ENCODE measurements around the gene C12orf76. TPM values are rescaled to one million over a fixed set of nuclear protein-coding genes. Genes with fewer than 3 reads are reported as not detected.
A peak's percentile ranks its signal among the peaks of the same experiment; 100 is the strongest.

Gene C12orf76
- total and polyA plus RNA-seq, 9 of the 15 experiments (the other 6 are each of a cell fraction or from before 2014, with no cell fraction given): 6.3 to 38.6 (median 12.3) TPM

GRCh38 chr12:110093631-110094311, 45.4 kb upstream of the C12orf76 start (continued):
- TF ChIP-seq ZNF609 (CRISPR knock-in tag; IDR thresholded peaks at IDR 0.05; ENCODE audit: borderline replicate concordance) (peak; percentile 77; the same call in 1 of the 2 replicates), ZNF740 (CRISPR knock-in tag; IDR thresholded peaks at IDR 0.05) (0 out of 2 replicates have a peak, but pooled peaks have one; percentile 66), ZNF740 (tag; IDR thresholded peaks at IDR 0.05) (no peak), GABPA (tag; conservative IDR thresholded peaks at IDR 0.05; ENCODE audit: low read depth) (no peak), RBM34 (IDR thresholded peaks at IDR 0.05; ENCODE audit: borderline replicate concordance, insufficient read depth, low read length) (no peak), ZBTB9 (CRISPR knock-in tag; IDR thresholded peaks at IDR 0.05) (0 out of 2 replicates have a peak, but pooled peaks have one; percentile 37), FOXA3 (CRISPR knock-in tag; conservative IDR thresholded peaks at IDR 0.05 in 1 of 2, IDR thresholded peaks at IDR 0.05 in 1 of 2) (peak; percentile 67 to 74; a peak in 3 of 4 replicates), MBD2 (IDR thresholded peaks at IDR 0.05; ENCODE audit: borderline replicate concordance, low read depth) (peak; percentile 63; the same call in 1 of the 2 replicates), HEY1 (CRISPR knock-in tag; IDR thresholded peaks at IDR 0.05; ENCODE audit: borderline replicate concordance) (no peak), NUFIP1 (IDR thresholded peaks at IDR 0.05; ENCODE audit: partially characterized antibody) (no peak), MCM3 (IDR thresholded peaks at IDR 0.05) (no peak), ZNF444 (CRISPR knock-in tag; IDR thresholded peaks at IDR 0.05) (peak; percentile 34; the same call in 1 of the 2 replicates), KLF10 (CRISPR knock-in tag; IDR thresholded peaks at IDR 0.05) (no peak), BCOR (IDR thresholded peaks at IDR 0.05) (peak; percentile 71), ATF7 (IDR thresholded peaks at IDR 0.05) (no peak), ZNF311 (CRISPR knock-in tag; IDR thresholded peaks at IDR 0.05) (0 out of 2 replicates have a peak, but pooled peaks have one; percentile 33)
- TF ChIP-seq, protein P1, sequence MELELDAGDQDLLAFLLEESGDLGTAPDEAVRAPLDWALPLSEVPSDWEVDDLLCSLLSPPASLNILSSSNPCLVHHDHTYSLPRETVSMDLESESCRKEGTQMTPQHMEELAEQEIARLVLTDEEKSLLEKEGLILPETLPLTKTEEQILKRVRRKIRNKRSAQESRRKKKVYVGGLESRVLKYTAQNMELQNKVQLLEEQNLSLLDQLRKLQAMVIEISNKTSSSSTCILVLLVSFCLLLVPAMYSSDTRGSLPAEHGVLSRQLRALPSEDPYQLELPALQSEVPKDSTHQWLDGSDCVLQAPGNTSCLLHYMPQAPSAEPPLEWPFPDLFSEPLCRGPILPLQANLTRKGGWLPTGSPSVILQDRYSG (tag; conservative IDR thresholded peaks at IDR 0.05; ENCODE audit: low read depth): no peak

Data from K562 (cell line).